HG02943 (cell line): ENCODE results near the gene PRICKLE2.

Experiments
- ATAC-seq: cut with Tn5 transposase; IDR thresholded peaks from one replicate; pipeline ENCODE4 v1.9.1; 2021; ENCODE audit warnings: mild to moderate bottlenecking, low read depth, moderate library complexity; ENCODE audit not compliant: unreplicated experiment

PRICKLE2 gene

GRCh38 chr3:64196236-64196929 lies 28.9 kb downstream of the PRICKLE2 start:
- ATAC-seq = no peak

GRCh38 chr3:64195789-64196188 lies 29.5 kb downstream of the PRICKLE2 start:
- ATAC-seq = no peak

- no peak for ATAC-seq
Measured at GRCh38 chr3:64191822-64192221, 33.4 kb downstream of the PRICKLE2 start.

GRCh38 chr3:64190517-64191515 lies 34.5 kb downstream of the PRICKLE2 start:
- ATAC-seq = no peak

- ATAC-seq = no peak
Measured at GRCh38 chr3:64188810-64189560, 36.3 kb downstream of the PRICKLE2 start.

GRCh38 chr3:64187065-64187959 lies 38.0 kb downstream of the PRICKLE2 start:
- no peak for ATAC-seq

- ATAC-seq = no peak
Measured at GRCh38 chr3:64186667-64187064, 38.6 kb downstream of the PRICKLE2 start.

- ATAC-seq = no peak
Measured at GRCh38 chr3:64185436-64185835, 39.8 kb downstream of the PRICKLE2 start.

- ATAC-seq = no peak
Measured at GRCh38 chr3:64184621-64185020, 40.6 kb downstream of the PRICKLE2 start.

- no peak for ATAC-seq
Measured at GRCh38 chr3:64179860-64180259, 45.4 kb downstream of the PRICKLE2 start.

GRCh38 chr3:64179249-64179648 lies 46.0 kb downstream of the PRICKLE2 start:
- no peak for ATAC-seq

- ATAC-seq = no peak
Measured at GRCh38 chr3:64178419-64178818, 46.8 kb downstream of the PRICKLE2 start.

GRCh38 chr3:64176461-64176996 lies 48.7 kb downstream of the PRICKLE2 start:
- ATAC-seq = no peak

- ATAC-seq = no peak
Measured at GRCh38 chr3:64174328-64174727, 50.9 kb downstream of the PRICKLE2 start.

- ATAC-seq = no peak
Measured at GRCh38 chr3:64173563-64173962, 51.7 kb downstream of the PRICKLE2 start.

GRCh38 chr3:64170270-64170669 lies 55.0 kb downstream of the PRICKLE2 start:
- ATAC-seq = no peak

GRCh38 chr3:64167868-64168267 lies 57.4 kb downstream of the PRICKLE2 start:
- ATAC-seq = no peak

- no peak for ATAC-seq
Measured at GRCh38 chr3:64167351-64167750, 57.9 kb downstream of the PRICKLE2 start.

GRCh38 chr3:64166584-64167162 lies 58.6 kb downstream of the PRICKLE2 start:
- no peak for ATAC-seq
